Nephron (organoid): ENCODE data around the gene APH1A.
A peak's percentile ranks its signal among the peaks of the same experiment; 100 is the strongest.

Experiments
- H3K27ac Mint-ChIP-seq, 3 experiments: 2 replicates each; pipeline ENCODE4 v1.8.0; 2020; ENCODE audit warnings: mixed read lengths in 3 of 3, mild to moderate bottlenecking in 2 of 3, moderate library complexity in 1 of 3
- H3K27me3 Mint-ChIP-seq: 2 replicates; pipeline ENCODE4 v1.8.0; 2021; ENCODE audit warnings: low read depth, mild to moderate bottlenecking, moderate library complexity, mixed read lengths
- H3K36me3 Mint-ChIP-seq: 2 replicates; pipeline ENCODE4 v1.8.0; 2020; ENCODE audit warnings: low read depth, mixed read lengths
- H3K4me1 Mint-ChIP-seq: 2 replicates; pipeline ENCODE4 v1.8.0; 2020; ENCODE audit warnings: mixed read lengths
- H3K4me3 Mint-ChIP-seq, 3 experiments: 2 replicates each; pipeline ENCODE4 v1.8.0; 2020; ENCODE audit warnings: mild to moderate bottlenecking in 3 of 3, mixed read lengths in 3 of 3, moderate library complexity in 2 of 3
- H3K9me3 Mint-ChIP-seq: 2 replicates; pipeline ENCODE4 v1.8.0; 2020; ENCODE audit warnings: mixed read lengths
- CTCF ChIP-seq, 3 experiments: fragments of 200-600 bp; sonication (generic); IDR thresholded peaks; one replicate each; pipeline ENCODE4 v1.5.0; 2021; ENCODE audit warnings: antibody characterized with exemption in 3 of 3; ENCODE audit not compliant: unreplicated experiment in 3 of 3

Gene APH1A

GRCh38 chr1:150271291-150271959, 2.6 kb upstream of the APH1A start:
- H3K36me3 Mint-ChIP-seq = peaks cover 23% of the 10 kb centered on the region
- no peaks in the 10 kb centered on the region for H3K9me3 Mint-ChIP-seq
- peaks cover 6% of the 10 kb centered on the region for H3K27me3 Mint-ChIP-seq
- H3K27ac Mint-ChIP-seq = peak overlapping the region; percentile 97 to 98 (median 97)
- peak overlapping the region; percentile 84 to 90 (median 88) for H3K4me3 Mint-ChIP-seq
- H3K4me1 Mint-ChIP-seq = peaks cover 46% of the 10 kb centered on the region
- no peak for TF ChIP-seq CTCF (IDR thresholded peaks at IDR 0.05; ENCODE audit: unreplicated experiment in 3 of 3)

- Mint-ChIP-seq H3K27ac (peak overlapping the region; percentile 94 to 97 (median 97)), H3K36me3 (peaks cover 24% of the 10 kb centered on the region), H3K9me3 (no peaks in the 10 kb centered on the region), H3K27me3 (no peaks in the 10 kb centered on the region), H3K4me3 (peak overlapping the region; percentile 89 to 100 (median 92)), H3K4me1 (peaks cover 46% of the 10 kb centered on the region)
- TF ChIP-seq CTCF (IDR thresholded peaks at IDR 0.05; ENCODE audit: unreplicated experiment in 3 of 3) = no peak
These were observed 635 bp upstream of the APH1A start for GRCh38 chr1:150269451-150269850.

GRCh38 chr1:150268340-150268704, 494 bp downstream of the APH1A start:
- TF ChIP-seq CTCF (IDR thresholded peaks at IDR 0.05; ENCODE audit: unreplicated experiment in 3 of 3) = no peak
- Mint-ChIP-seq H3K27ac (peak overlapping the region; percentile 94 to 97 (median 97)), H3K27me3 (no peaks in the 10 kb centered on the region), H3K4me3 (peak overlapping the region; percentile 89 to 100 (median 92)), H3K4me1 (peaks cover 40% of the 10 kb centered on the region), H3K9me3 (no peaks in the 10 kb centered on the region), H3K36me3 (peaks cover 21% of the 10 kb centered on the region)

GRCh38 chr1:150267896-150268295, 920 bp downstream of the APH1A start:
- no peaks in the 10 kb centered on the region for H3K27me3 Mint-ChIP-seq
- H3K27ac Mint-ChIP-seq = peak overlapping the region; percentile 94 to 97 (median 97)
- H3K36me3 Mint-ChIP-seq = peaks cover 21% of the 10 kb centered on the region
- H3K9me3 Mint-ChIP-seq = no peaks in the 10 kb centered on the region
- H3K4me1 Mint-ChIP-seq = peaks cover 35% of the 10 kb centered on the region
- no peak for TF ChIP-seq CTCF (IDR thresholded peaks at IDR 0.05; ENCODE audit: unreplicated experiment in 3 of 3)
- H3K4me3 Mint-ChIP-seq = peak overlapping the region; percentile 89 to 100 (median 92)

- Mint-ChIP-seq H3K27me3 (no peaks in the 10 kb centered on the region), H3K4me1 (peaks cover 38% of the 10 kb centered on the region), H3K27ac (peak overlapping the region in 1 of 3 experiments; percentile 59), H3K4me3 (no peak overlapping the region), H3K9me3 (no peaks in the 10 kb centered on the region), H3K36me3 (peaks cover 21% of the 10 kb centered on the region)
- no peak for TF ChIP-seq CTCF (IDR thresholded peaks at IDR 0.05; ENCODE audit: unreplicated experiment in 3 of 3)
These were observed 5.3 kb downstream of the APH1A start for GRCh38 chr1:150263549-150263948.
